Measurements from ENCODE around the gene COL19A1.

COL19A1 gene

DNA sequence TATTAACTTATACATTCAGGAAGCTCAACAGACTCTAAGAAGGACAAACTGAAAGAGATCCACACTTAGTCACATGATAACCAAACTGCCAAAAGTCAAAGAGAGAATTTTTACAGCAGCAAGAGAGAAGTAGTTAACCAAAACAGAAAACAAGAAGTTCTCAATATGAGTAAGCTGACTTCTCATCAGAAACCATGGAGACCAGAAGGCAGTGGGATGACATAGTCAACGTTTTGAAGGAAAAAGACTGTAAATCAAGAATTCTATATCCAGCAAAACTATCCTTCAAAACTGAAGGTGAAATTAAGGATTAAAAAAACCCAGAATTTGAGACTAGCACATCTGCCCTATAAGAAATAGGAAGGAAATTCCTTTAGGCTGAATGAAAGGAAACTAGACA is 60.4 kb downstream of the COL19A1 start:
- no peaks in the 10 kb centered on the region for H4K20me1 ChIP-seq (ENCODE audit: low read depth, low read length)
- H3K9me3 ChIP-seq (ENCODE audit: insufficient read depth, low read length) = peaks cover 9% of the 10 kb centered on the region; the same call in 1 of the 2 replicates
- H3F3A ChIP-seq (ENCODE audit: insufficient read depth) = no peaks in the 10 kb centered on the region
- H3K4me2 ChIP-seq (ENCODE audit: low read depth, low read length, poor library complexity, severe bottlenecking) = no peak overlapping the region
- TF ChIP-seq CTCF (IDR thresholded peaks at IDR 0.05; ENCODE audit: insufficient read depth, low read length, poor library complexity, severe bottlenecking) (no peak), EZH2phosphoT487 (conservative IDR thresholded peaks at IDR 0.05; ENCODE audit: low read length) (no peak)
- no peak overlapping the region for H3K4me3 ChIP-seq (ENCODE audit: insufficient read depth, low read length, poor library complexity, severe bottlenecking)
- no peak overlapping the region for H3K27ac ChIP-seq (ENCODE audit: low read depth, low read length)
- H3K27me3 ChIP-seq (ENCODE audit: low read length) = no peaks in the 10 kb centered on the region
- no peaks in the 10 kb centered on the region for H3K9me2 ChIP-seq (replicated peaks; ENCODE audit: insufficient read depth, low read length)
- H3K79me2 ChIP-seq (ENCODE audit: insufficient read depth, low read length) = no peaks in the 10 kb centered on the region
- no peaks in the 10 kb centered on the region for H3K36me3 ChIP-seq (ENCODE audit: low read length)
- H3K9ac ChIP-seq (ENCODE audit: low read length) = no peak overlapping the region
- H2AFZ ChIP-seq (ENCODE audit: low read depth, low read length, severe bottlenecking) = no peak overlapping the region

DNA sequence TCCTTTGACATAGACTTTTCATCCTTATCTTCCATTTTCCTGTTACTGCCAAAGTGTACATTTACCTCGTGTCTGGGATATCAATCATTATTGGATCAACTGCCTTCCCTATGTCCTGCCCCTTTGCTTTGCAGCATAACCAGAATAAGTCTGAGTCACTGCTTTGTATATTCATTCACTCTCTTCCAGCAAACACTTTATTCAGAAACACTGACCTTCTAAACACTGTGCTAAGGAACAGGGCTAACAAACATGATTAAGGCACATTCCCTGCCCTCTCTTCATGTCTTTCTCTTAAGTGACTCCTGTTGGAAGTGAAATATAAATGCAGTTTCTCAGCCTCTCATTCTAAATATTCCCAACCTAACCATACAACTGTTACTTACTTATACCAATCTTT is 66.9 kb downstream of the COL19A1 start:
- Histone ChIP-seq H3K36me3 (ENCODE audit: low read length) (no peaks in the 10 kb centered on the region), H3F3A (ENCODE audit: insufficient read depth) (no peaks in the 10 kb centered on the region), H3K27me3 (ENCODE audit: low read length) (no peaks in the 10 kb centered on the region), H4K20me1 (ENCODE audit: low read depth, low read length) (no peaks in the 10 kb centered on the region), H3K4me3 (ENCODE audit: insufficient read depth, low read length, poor library complexity, severe bottlenecking) (no peak overlapping the region), H3K9me2 (replicated peaks; ENCODE audit: insufficient read depth, low read length) (no peaks in the 10 kb centered on the region), H3K9ac (ENCODE audit: low read length) (no peak overlapping the region), H3K79me2 (ENCODE audit: insufficient read depth, low read length) (no peaks in the 10 kb centered on the region), H3K9me3 (ENCODE audit: insufficient read depth, low read length) (no peaks in the 10 kb centered on the region), H3K4me2 (ENCODE audit: low read depth, low read length, poor library complexity, severe bottlenecking) (no peak overlapping the region), H3K27ac (ENCODE audit: low read depth, low read length) (no peak overlapping the region), H2AFZ (ENCODE audit: low read depth, low read length, severe bottlenecking) (no peak overlapping the region)
- TF ChIP-seq CTCF (IDR thresholded peaks at IDR 0.05; ENCODE audit: insufficient read depth, low read length, poor library complexity, severe bottlenecking) = no peak
- TF ChIP-seq EZH2phosphoT487 (conservative IDR thresholded peaks at IDR 0.05; ENCODE audit: low read length) = no peak

- Histone ChIP-seq H3K9me2 (replicated peaks; ENCODE audit: insufficient read depth, low read length) (no peaks in the 10 kb centered on the region), H3K27me3 (ENCODE audit: low read length) (no peaks in the 10 kb centered on the region), H3K36me3 (ENCODE audit: low read length) (no peaks in the 10 kb centered on the region), H2AFZ (ENCODE audit: low read depth, low read length, severe bottlenecking) (no peak overlapping the region), H3F3A (ENCODE audit: insufficient read depth) (no peaks in the 10 kb centered on the region), H3K79me2 (ENCODE audit: insufficient read depth, low read length) (no peaks in the 10 kb centered on the region), H3K9ac (ENCODE audit: low read length) (no peak overlapping the region), H3K27ac (ENCODE audit: low read depth, low read length) (no peak overlapping the region), H3K9me3 (ENCODE audit: insufficient read depth, low read length) (no peaks in the 10 kb centered on the region), H4K20me1 (ENCODE audit: low read depth, low read length) (no peaks in the 10 kb centered on the region), H3K4me3 (ENCODE audit: insufficient read depth, low read length, poor library complexity, severe bottlenecking) (no peak overlapping the region), H3K4me2 (ENCODE audit: low read depth, low read length, poor library complexity, severe bottlenecking) (no peak overlapping the region)
- TF ChIP-seq CTCF (IDR thresholded peaks at IDR 0.05; ENCODE audit: insufficient read depth, low read length, poor library complexity, severe bottlenecking) (no peak), EZH2phosphoT487 (conservative IDR thresholded peaks at IDR 0.05; ENCODE audit: low read length) (no peak)
Measured at GRCh38 chr6:69935079-69935478, 68.7 kb downstream of the COL19A1 start.

All from SU-DHL-6 (cell line).